ENCODE measurements around the gene MAPK1.
"Not testable (repeated sequence)": the region's sequence is repeated elsewhere in the genome, so short reads cannot be mapped to it uniquely, and the experiment has no call there.

Gene MAPK1

GRCh38 chr22:21881841-21882753 lies 14.7 kb upstream of the MAPK1 start:
- no peak for DNase-seq

- no peak for DNase-seq
These were observed 9.2 kb upstream of the MAPK1 start for GRCh38 chr22:21876486-21877176.

GRCh38 chr22:21874953-21875352 lies 7.5 kb upstream of the MAPK1 start:
- not testable (repeated sequence) for DNase-seq

GRCh38 chr22:21873619-21874018 lies 6.2 kb upstream of the MAPK1 start:
- DNase-seq: no peak

GRCh38 chr22:21872741-21873140 lies 5.3 kb upstream of the MAPK1 start:
- not testable (repeated sequence) for DNase-seq

GRCh38 chr22:21868651-21869050 lies 1.2 kb upstream of the MAPK1 start:
- DNase-seq: no peak

- no peak for DNase-seq
These were observed 465 bp downstream of the MAPK1 start for GRCh38 chr22:21866833-21867527.

GRCh38 chr22:21865041-21865440 lies 2.4 kb downstream of the MAPK1 start:
- DNase-seq: no peak

- no peak for DNase-seq
These were observed 4.8 kb downstream of the MAPK1 start for GRCh38 chr22:21862386-21863245.

GRCh38 chr22:21861851-21862250 lies 5.6 kb downstream of the MAPK1 start:
- no peak for DNase-seq

- DNase-seq: no peak
These were observed 6.1 kb downstream of the MAPK1 start for GRCh38 chr22:21861264-21861848.

GRCh38 chr22:21860491-21861039 lies 6.9 kb downstream of the MAPK1 start:
- DNase-seq: no peak

- DNase-seq: no peak
These were observed 9.2 kb downstream of the MAPK1 start for GRCh38 chr22:21858025-21858764.

- DNase-seq: no peak
These were observed 9.9 kb downstream of the MAPK1 start for GRCh38 chr22:21857481-21857914.

- DNase-seq: no peak
These were observed 10.6 kb downstream of the MAPK1 start for GRCh38 chr22:21856868-21857267.

GRCh38 chr22:21856197-21856596 lies 11.2 kb downstream of the MAPK1 start:
- no peak for DNase-seq

- no peak for DNase-seq
These were observed 11.8 kb downstream of the MAPK1 start for GRCh38 chr22:21855676-21856075.

- DNase-seq: no peak
These were observed 16.8 kb downstream of the MAPK1 start for GRCh38 chr22:21850660-21851059.

- DNase-seq: no peak
These were observed 18.0 kb downstream of the MAPK1 start for GRCh38 chr22:21849489-21849888.

GRCh38 chr22:21848057-21848456 lies 19.4 kb downstream of the MAPK1 start:
- not testable (repeated sequence) for DNase-seq
